HG02970 (cell line): Measurements from ENCODE around the gene SPATA16.
"Not testable (repeated sequence)": the region's sequence is repeated elsewhere in the genome, so short reads cannot be mapped to it uniquely, and the experiment has no call there.

Experiments used
- ATAC-seq: cut with Tn5 transposase; IDR thresholded peaks from one replicate; pipeline ENCODE4 v1.9.1; 2021; ENCODE audit warnings: mild to moderate bottlenecking, moderate library complexity, moderate number of reproducible peaks; ENCODE audit not compliant: unreplicated experiment, low FRiP score

Gene SPATA16

GRCh38 chr3:172968646-172969045 is 172.4 kb downstream of the SPATA16 start:
- no peak for ATAC-seq

- ATAC-seq, result no peak
Observed at GRCh38 chr3:172965256-172965655, 175.8 kb downstream of the SPATA16 start.

- not testable (repeated sequence) for ATAC-seq
Observed at GRCh38 chr3:172960626-172961182, 180.3 kb downstream of the SPATA16 start.

GRCh38 chr3:172958565-172958964 is 182.5 kb downstream of the SPATA16 start:
- no peak for ATAC-seq

GRCh38 chr3:172953571-172953970 is 187.5 kb downstream of the SPATA16 start:
- no peak for ATAC-seq

- ATAC-seq, result no peak
Observed at GRCh38 chr3:172951511-172951910, 189.5 kb downstream of the SPATA16 start.

- no peak for ATAC-seq
Observed at GRCh38 chr3:172946061-172946460, 195.0 kb downstream of the SPATA16 start.

GRCh38 chr3:172939651-172940293 is 201.3 kb downstream of the SPATA16 start:
- no peak for ATAC-seq

- ATAC-seq, result no peak
Observed at GRCh38 chr3:172938788-172939187, 202.2 kb downstream of the SPATA16 start.

GRCh38 chr3:172931746-172932285 is 209.2 kb downstream of the SPATA16 start:
- ATAC-seq, result no peak

- ATAC-seq, result no peak
Observed at GRCh38 chr3:172929451-172929850, 211.6 kb downstream of the SPATA16 start.

GRCh38 chr3:172924546-172924945 is 216.5 kb downstream of the SPATA16 start:
- no peak for ATAC-seq

- ATAC-seq, result no peak
Observed at GRCh38 chr3:172919297-172919683, 221.7 kb downstream of the SPATA16 start.

- no peak for ATAC-seq
Observed at GRCh38 chr3:172918568-172919296, 222.3 kb downstream of the SPATA16 start.

- no peak for ATAC-seq
Observed at GRCh38 chr3:172918165-172918564, 222.9 kb downstream of the SPATA16 start.

GRCh38 chr3:172915911-172916514 is 225.0 kb downstream of the SPATA16 start:
- no peak for ATAC-seq

- ATAC-seq, result no peak
Observed at GRCh38 chr3:172914854-172915253, 226.2 kb downstream of the SPATA16 start.

GRCh38 chr3:172913911-172914655 is 227.0 kb downstream of the SPATA16 start:
- no peak for ATAC-seq

- ATAC-seq, result no peak
Observed at GRCh38 chr3:172911142-172911541, 229.9 kb downstream of the SPATA16 start.

- no peak for ATAC-seq
Observed at GRCh38 chr3:172908771-172909270, 232.2 kb downstream of the SPATA16 start.
